Rectal smooth muscle tissue (tissue), 1 donor: ENCODE data around the gene DRC7.
"Not testable (repeated sequence)": the region's sequence is repeated elsewhere in the genome, so short reads cannot be mapped to it uniquely, and the experiment has no call there.

Experiments used
- H3K27ac ChIP-seq: one replicate; pipeline ENCODE4 v1.7.0; 2013; ENCODE audit warnings: low read depth, low read length, inconsistent platforms
- H3K27me3 ChIP-seq: one replicate; pipeline ENCODE4 v1.7.0; 2013; ENCODE audit warnings: low read length; ENCODE audit not compliant: control insufficient read depth, insufficient read depth
- H3K36me3 ChIP-seq: one replicate; pipeline ENCODE4 v1.7.0; 2013; ENCODE audit warnings: low read length; ENCODE audit not compliant: control insufficient read depth, insufficient read depth
- H3K4me1 ChIP-seq: one replicate; pipeline ENCODE4 v1.7.0; 2013; ENCODE audit warnings: low read length; ENCODE audit not compliant: control insufficient read depth, insufficient read depth
- H3K4me3 ChIP-seq: one replicate; pipeline ENCODE4 v1.7.0; 2013; ENCODE audit warnings: low read length
- H3K9ac ChIP-seq: one replicate; pipeline ENCODE4 v1.7.0; 2013; ENCODE audit warnings: low read length

Gene DRC7

GRCh38 chr16:57741660-57742191 is 47.1 kb downstream of the DRC7 start:
- Histone ChIP-seq H3K9ac (no peak overlapping the region), H3K27me3 (no peaks in the 10 kb centered on the region), H3K27ac (no peak overlapping the region), H3K4me3 (no peak overlapping the region), H3K4me1 (no peaks in the 10 kb centered on the region), H3K36me3 (peaks cover 4% of the 10 kb centered on the region)

- Histone ChIP-seq H3K4me3 (no peak overlapping the region), H3K27ac (no peak overlapping the region), H3K27me3 (no peaks in the 10 kb centered on the region), H3K9ac (no peak overlapping the region), H3K36me3 (peaks cover 4% of the 10 kb centered on the region), H3K4me1 (no peaks in the 10 kb centered on the region)
Observed at GRCh38 chr16:57742543-57742942, 47.9 kb downstream of the DRC7 start.

- Histone ChIP-seq H3K4me3 (no peak overlapping the region), H3K9ac (no peak overlapping the region), H3K4me1 (no peaks in the 10 kb centered on the region), H3K36me3 (peaks cover 4% of the 10 kb centered on the region), H3K27me3 (no peaks in the 10 kb centered on the region), H3K27ac (no peak overlapping the region)
Observed at GRCh38 chr16:57743458-57743857, 48.9 kb downstream of the DRC7 start.

- no peaks in the 10 kb centered on the region for H3K4me1 ChIP-seq
- H3K9ac ChIP-seq: no peak overlapping the region
- no peak overlapping the region for H3K27ac ChIP-seq
- no peak overlapping the region for H3K4me3 ChIP-seq
- H3K36me3 ChIP-seq: peaks cover 4% of the 10 kb centered on the region
- H3K27me3 ChIP-seq: no peaks in the 10 kb centered on the region
Observed at GRCh38 chr16:57743886-57744641, 49.5 kb downstream of the DRC7 start.

- Histone ChIP-seq H3K4me1 (no peaks in the 10 kb centered on the region), H3K27ac (no peak overlapping the region), H3K27me3 (no peaks in the 10 kb centered on the region), H3K4me3 (no peak overlapping the region), H3K9ac (no peak overlapping the region), H3K36me3 (peaks cover 4% of the 10 kb centered on the region)
Observed at GRCh38 chr16:57744642-57744903, 50.0 kb downstream of the DRC7 start.

- H3K4me1 ChIP-seq: no peaks in the 10 kb centered on the region
- H3K27ac ChIP-seq: no peak overlapping the region
- H3K27me3 ChIP-seq: no peaks in the 10 kb centered on the region
- peaks cover 4% of the 10 kb centered on the region for H3K36me3 ChIP-seq
- no peak overlapping the region for H3K4me3 ChIP-seq
- no peak overlapping the region for H3K9ac ChIP-seq
Observed at GRCh38 chr16:57745768-57746167, 51.2 kb downstream of the DRC7 start.

- H3K27ac ChIP-seq, H3K4me1 ChIP-seq, H3K36me3 ChIP-seq, H3K4me3 ChIP-seq, H3K9ac ChIP-seq, H3K27me3 ChIP-seq: not testable (repeated sequence)
Observed at GRCh38 chr16:57746316-57746715, 51.7 kb downstream of the DRC7 start.

GRCh38 chr16:57747091-57747490 is 52.5 kb downstream of the DRC7 start:
- Histone ChIP-seq H3K4me1 (no peaks in the 10 kb centered on the region), H3K4me3 (no peak overlapping the region), H3K36me3 (peaks cover 4% of the 10 kb centered on the region), H3K9ac (no peak overlapping the region), H3K27me3 (no peaks in the 10 kb centered on the region), H3K27ac (no peak overlapping the region)

- Histone ChIP-seq H3K9ac (no peak overlapping the region), H3K4me3 (no peak overlapping the region), H3K36me3 (peaks cover 4% of the 10 kb centered on the region), H3K27ac (no peak overlapping the region), H3K4me1 (no peaks in the 10 kb centered on the region), H3K27me3 (no peaks in the 10 kb centered on the region)
Observed at GRCh38 chr16:57747496-57747895, 52.9 kb downstream of the DRC7 start.

GRCh38 chr16:57747996-57748395 is 53.4 kb downstream of the DRC7 start:
- H3K27ac ChIP-seq: no peak overlapping the region
- peaks cover 4% of the 10 kb centered on the region for H3K36me3 ChIP-seq
- no peak overlapping the region for H3K4me3 ChIP-seq
- no peak overlapping the region for H3K9ac ChIP-seq
- no peaks in the 10 kb centered on the region for H3K4me1 ChIP-seq
- no peaks in the 10 kb centered on the region for H3K27me3 ChIP-seq

- Histone ChIP-seq H3K4me1 (no peaks in the 10 kb centered on the region), H3K36me3 (peaks cover 2% of the 10 kb centered on the region), H3K9ac (no peak overlapping the region), H3K27me3 (no peaks in the 10 kb centered on the region), H3K27ac (no peak overlapping the region), H3K4me3 (no peak overlapping the region)
Observed at GRCh38 chr16:57748596-57748995, 54.0 kb downstream of the DRC7 start.

GRCh38 chr16:57749101-57749692 is 54.6 kb downstream of the DRC7 start:
- Histone ChIP-seq H3K36me3 (peaks cover 3% of the 10 kb centered on the region), H3K27ac (no peak overlapping the region)

GRCh38 chr16:57749856-57750452 is 55.3 kb downstream of the DRC7 start:
- no peak overlapping the region for H3K27ac ChIP-seq
- no peaks in the 10 kb centered on the region for H3K27me3 ChIP-seq
- no peaks in the 10 kb centered on the region for H3K4me1 ChIP-seq
- no peak overlapping the region for H3K9ac ChIP-seq
- H3K36me3 ChIP-seq: peaks cover 2% of the 10 kb centered on the region
- H3K4me3 ChIP-seq: no peak overlapping the region

More at GRCh38 chr16:57749101-57749692, 54.6 kb downstream of the DRC7 start:
- Histone ChIP-seq H3K4me3 (no peak overlapping the region), H3K9ac (no peak overlapping the region), H3K4me1 (no peaks in the 10 kb centered on the region), H3K27me3 (no peaks in the 10 kb centered on the region)
